Measurements from ENCODE around the gene COL27A1.

The COL27A1 gene

DNA sequence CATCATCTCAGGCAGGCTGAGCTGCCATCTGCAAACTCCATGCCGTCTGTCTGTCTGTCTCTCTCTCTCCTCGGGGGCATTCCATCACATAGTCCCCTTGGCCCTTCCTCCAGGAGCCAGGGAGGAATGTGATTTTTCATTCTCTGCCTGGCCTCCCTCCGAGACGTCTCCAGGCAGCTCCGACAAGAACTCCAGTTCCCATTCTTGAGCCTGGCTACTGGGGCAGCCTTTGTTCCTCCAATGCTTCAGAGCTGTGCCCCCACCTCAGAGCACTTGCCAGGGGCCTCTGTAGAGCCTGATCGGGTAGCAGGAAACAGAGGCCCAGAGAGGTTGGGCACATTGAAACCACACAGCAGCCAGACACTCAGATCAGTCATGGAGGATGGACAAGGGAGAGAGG, 74.0 kb downstream of the COL27A1 start:
- no peak for DNase-seq

DNA sequence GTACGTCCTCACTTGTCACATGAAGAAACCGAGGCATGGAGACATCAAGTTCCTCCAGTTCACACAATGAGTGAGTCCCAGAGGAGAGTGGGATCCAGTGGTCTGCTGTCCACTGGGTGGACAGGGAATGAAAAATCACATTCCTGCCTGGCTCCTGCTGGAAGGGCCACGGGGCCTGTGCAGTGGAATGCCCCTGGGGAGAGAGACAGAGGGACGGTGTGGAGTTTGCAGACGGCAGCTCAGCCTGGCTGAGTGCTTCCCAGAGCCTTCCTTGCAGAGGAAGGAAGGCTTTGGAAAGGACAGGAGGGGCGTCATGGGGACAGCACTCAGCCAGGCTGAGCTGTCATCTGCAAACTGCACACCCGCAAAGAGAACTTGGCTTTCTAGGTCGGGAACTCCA, 74.7 kb downstream of the COL27A1 start:
- no peak for DNase-seq

DNA sequence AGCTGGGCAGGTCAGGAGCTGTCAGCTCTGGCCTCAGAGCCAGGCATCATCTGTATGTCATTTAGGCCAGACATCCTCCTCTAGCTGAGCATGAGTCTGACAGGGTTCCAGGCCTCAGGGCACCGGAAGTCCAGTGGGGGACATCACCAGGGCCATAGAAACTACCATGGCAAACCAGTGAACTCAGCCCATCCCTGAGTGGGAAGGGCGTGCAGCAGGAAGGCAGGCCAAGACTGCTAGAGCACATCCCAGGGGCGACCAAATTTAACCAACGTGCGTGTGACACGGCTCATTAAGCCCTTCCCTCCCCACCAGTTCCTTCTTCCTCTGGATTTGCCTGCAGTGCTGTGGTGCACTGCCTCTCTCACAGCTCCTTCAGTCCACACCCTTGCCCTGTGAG, 75.9 kb downstream of the COL27A1 start:
- DNase-seq: no peak

DNA sequence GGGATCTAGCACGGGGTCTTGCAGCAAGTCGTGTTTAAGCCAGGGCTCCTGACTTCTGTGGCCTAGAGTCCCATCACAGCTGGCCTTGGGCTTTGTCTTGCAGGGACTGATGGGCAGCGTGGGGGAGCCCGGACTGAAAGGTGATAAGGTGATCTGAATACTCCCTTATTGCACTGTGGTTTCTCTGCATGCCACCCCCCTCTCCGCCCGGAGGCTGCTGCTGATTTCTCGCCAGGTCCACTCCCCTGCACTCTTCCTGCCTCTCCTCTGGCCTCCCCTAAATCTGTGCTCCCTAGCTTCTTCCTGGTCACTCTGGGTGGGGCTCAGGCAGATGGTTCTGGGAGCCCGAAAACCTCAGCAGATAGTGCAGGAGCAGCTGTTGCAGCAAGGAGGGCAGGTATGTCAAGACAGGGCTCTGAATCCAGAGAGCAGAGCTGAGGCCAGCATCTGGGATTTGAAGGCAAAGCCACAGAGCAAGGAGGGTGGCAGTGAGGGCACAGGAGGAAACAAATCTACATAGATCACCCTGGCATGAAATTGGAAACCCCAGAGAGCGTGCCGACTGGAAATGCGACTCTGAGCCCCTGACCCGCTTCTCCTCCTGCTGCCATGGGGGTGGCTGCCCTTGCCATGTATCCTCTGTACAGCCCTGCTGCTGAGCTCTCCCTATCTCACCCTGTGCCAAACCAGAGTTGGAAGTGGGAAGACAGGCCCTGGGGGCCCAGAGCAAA, 76.5 kb downstream of the COL27A1 start:
- no peak for DNase-seq

DNA sequence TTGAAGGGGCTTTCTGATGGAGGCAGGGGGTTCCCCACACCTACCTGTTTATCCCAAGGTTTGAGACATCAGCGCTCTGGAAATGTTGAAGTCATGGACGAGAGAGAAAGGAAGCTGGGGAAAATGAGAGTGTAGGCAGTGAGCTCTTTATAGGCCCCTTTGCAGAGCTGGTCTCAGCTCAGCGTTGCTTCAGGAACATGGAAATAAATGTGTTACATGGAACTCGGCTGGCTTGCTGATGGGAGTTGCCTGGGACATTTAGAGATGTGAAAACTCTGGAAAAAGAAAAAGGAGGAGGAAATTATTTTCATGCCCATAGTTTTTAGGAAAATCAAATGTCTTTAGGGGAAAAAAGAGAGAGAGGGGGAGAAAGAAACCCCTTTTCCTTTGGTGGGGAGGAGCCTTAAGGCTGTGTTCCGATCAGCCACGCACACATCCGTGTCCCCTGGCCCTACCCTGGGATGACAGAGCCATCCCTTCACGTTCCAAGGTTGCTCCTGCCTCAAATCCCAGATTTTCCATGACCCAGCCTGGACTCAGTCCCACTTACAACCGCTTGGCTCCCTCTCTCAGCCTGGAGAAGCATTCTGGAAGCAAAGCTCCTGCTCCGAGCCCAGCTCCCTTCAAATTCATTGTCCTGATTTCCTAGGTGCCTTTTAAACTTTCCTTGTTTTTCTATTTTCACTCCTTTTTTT, 78.3 kb downstream of the COL27A1 start:
- no peak for DNase-seq

DNA sequence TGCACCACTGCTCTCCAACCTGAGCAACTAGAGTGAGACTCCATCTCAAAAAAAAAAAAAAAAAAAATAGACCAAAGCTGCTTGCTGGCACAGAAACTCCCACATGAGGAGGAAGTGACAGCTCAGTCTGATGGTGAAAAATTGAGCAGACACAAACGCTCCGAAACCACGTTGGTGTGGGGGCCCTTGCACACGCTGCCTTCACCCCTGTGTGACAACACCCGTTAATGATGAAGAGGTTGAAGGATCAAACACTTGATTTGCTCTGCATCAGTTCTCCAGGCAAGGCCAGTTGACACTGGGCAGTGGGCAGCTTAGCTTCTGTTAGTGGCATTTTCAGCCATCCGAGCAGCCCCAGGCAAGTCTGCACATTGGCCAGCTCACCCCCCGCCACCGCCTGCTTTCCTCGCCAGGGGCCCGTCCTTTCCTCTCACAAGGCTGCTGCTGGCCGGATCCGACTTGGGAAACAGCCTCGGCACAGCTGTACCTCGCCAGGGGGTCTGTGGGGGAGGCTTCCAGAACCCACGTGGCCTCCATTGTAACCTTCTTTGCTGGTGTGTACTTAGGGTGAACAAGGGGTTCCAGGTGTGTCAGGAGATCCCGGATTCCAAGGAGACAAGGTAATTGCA, 79.8 kb downstream of the COL27A1 start:
- DNase-seq: no peak

DNA sequence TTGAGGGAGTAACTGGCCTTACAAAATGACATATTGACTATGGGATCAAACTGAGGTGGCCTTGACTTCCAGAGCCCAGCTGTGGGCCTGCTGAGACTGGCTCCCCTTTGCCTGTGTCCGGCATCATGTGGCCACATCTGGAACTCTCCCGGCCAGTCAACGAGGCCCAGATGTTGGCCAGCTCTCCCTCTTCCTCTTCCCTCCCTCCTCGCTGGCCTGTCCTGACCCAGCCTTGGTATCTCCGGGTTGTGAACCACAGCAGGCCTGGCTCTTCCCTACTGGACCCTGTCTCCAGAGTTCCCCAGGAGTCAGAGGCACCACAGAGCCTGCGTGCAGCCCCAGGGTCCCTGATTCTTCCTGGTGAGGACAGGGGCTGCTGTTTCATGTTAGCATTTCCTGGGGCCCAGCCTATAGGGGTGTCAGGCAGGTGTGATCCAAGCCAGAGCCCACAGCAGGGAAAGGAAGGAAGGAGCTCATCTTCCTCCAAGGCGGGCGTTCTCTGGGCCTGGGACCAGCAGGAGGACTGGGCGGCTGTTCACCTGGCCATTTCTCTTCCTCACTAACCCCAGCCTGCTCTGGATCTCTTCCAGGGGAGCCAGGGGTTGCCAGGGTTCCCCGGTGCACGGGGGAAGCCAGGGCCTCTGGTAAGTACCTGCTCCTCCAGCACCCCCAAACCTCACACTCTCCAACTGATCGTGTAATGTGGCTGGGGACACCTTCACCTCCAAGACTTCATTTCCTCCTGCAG, 81.2 kb downstream of the COL27A1 start:
- DNase-seq: no peak

DNA sequence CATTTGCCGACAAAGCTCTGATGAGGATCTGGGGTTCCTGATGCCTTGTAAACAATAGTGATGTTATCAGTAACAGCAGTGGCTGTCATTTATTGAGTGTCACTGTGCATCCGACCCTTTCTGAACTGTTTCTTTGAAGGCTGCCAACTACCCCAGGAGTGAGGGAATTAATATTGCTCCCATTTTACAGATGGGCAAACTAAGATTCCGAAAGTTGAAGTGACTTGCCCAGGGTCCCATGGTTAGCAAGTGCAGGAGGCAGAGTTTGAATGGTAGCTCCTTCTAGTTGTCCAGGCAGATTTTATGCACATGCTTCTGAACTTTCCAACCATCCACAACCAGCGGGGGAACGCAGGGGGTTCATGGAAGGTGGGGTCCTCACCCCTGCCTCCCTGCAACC, 81.9 kb downstream of the COL27A1 start:
- no peak for DNase-seq

DNA sequence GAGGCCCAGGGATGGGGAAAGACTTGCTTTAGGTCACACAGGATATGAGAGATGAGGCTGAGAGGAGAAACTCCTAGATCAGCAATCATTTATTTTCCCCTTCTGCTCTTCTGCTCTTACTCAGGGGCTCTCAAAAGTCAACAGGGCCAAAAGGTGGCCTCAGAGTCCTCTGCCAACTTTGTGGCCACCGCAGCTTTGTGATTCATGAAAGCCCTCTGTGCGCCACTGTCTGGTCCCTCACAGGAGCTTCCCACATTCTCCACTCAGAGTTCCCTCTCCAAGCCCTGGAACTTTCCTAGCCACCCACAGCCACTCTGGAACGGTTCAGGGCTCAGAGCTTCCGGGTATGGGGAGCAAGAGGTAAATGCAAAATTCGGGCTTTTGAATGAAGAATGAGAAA, 82.4 kb downstream of the COL27A1 start:
- DNase-seq: no peak

DNA sequence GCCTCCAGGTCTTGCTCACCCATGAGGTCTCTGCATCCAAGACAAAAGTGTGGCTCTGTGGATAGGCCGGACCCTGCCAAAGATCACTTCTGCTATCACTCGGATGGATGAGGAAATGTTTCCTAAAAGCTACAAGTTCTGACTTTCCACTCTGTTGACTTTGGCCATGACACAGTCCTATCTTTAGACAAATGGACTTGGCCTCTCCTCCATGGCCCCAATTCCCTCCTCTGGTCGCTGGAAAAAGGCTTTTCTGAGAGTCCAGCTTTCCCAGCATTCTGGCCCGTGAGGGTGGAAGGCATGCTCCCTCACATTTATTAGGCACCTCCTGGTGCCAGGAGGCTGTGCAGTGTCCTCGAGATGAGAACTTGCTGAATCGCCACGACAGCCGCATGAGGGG, 83.1 kb downstream of the COL27A1 start:
- DNase-seq: no peak

DNA sequence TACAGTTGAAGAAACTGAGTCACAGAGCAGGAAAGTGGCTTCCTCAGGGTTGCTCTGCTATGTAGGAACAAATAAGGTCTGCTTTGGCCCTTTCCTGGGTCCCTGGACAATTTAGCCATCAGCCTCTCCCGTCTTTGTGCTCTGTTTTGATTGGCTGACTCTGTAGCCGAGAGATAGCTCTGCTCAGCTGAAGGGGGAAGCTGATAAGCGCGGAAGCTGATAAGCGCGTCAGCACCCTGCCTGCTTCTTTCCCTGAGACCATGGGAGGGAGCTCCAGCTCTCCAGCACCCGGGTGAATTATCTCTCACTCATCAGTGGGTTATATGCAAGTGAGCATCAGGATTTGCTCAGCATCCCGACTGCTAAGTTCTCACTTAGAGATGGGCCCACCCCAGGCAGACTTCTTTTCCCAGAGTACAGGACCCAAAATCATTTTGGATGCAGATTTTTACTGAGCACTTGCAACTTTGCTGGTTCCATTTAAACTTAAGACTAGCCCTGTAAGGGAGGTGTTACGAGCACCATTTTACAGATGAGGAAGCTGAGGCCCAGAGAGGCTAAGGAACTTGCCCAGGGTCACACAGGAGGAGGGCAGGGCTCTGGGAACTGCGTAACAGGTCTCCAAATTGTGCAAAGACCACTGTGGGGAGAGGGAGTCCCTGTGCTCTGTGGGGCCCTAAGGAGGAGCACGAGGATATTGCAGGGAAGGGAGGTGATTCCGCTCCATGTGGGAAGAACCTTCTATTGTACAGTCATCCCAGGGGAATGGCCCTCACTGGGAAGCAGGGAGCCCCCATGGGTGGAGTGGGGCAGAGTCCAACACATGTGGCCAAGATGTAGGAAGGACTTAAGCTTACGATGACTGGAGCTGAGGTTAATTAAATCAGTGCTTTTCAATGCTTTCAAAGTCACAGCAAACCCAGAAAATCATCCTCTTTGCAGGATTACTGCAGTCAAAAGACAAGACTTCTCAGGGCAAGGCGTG, 83.8 kb downstream of the COL27A1 start:
- no peak for DNase-seq

DNA sequence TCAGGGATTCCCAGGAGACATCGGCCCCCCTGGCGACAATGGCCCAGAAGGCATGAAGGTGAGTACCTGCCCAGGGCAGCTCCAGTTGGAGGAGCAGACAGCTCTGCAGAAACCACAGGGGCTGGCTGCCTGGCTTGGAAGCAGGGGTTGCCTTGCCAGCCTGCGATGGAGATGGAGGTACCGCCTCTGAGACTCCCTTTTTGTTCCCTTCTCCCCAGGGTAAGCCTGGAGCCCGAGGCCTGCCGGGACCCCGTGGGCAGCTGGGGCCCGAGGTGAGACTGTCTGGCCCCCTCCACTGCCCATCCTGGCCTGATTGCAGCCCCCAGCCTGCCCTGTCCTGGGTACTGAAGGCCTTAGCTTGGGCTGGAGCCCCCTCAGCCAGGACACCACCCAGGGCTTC, 84.9 kb downstream of the COL27A1 start:
- DNase-seq: no peak

DNA sequence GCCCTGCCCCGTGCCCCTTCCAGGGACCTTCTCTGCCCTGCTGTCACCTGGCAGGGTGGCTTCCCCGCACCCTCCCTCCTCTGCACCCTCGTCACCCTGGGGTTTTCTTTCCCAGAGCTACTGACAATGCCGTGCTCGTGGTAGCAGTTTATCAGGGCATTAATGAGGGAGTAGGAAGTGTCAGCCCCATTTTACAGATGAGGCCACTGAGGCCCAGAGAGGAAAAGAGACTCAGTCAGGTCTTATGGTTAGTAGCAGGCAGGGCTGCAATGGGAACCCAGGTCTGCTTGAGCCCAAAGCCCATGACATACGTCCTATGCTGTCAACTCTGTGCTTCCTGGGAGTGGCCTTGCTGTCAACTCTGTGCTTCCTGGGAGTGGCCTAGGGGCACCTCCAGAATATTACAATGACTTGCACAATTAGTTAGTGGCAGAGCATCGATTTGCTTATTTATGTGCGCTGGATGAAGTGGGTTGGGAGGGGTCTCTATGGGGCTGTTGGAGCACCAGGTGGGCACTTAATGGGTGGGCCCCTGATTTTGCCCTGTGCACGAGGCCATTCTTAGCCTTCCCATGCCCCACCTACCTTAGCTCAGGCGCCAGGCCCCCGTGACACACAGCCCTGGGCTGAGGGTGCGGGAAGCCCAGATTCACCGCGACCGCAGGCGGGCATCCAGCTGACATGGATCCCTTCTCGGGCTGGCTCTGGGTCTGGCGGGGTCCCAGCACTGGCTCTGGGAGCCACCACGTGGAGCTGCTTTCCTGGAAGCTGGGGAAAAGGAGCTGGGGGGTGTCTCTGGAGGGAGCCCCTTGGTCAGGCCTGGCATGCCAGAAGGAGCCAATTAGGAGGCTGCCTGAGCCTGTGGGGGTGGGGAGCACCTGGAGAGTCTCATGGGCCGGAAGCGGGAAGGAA, 85.6 kb downstream of the COL27A1 start:
- no peak for DNase-seq

DNA sequence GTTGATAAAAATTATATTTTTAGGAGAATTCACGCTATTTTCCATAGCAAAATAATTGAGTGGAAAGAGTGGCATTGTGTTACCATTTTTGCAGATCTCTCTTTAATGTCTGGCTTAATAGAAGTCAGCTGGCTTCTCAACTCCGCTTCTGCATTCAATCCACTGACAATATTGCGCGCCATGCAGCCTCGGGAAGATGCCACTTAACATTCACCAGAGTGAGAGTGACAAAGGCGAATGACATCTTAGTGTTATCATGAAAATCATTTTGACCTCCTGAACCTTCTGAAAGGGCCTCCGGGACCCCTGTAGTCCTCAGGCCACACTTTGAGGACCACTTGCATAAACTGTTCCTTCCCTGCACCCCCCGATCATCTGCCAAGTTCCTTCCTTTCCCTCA, 87.5 kb downstream of the COL27A1 start:
- DNase-seq: no peak

DNA sequence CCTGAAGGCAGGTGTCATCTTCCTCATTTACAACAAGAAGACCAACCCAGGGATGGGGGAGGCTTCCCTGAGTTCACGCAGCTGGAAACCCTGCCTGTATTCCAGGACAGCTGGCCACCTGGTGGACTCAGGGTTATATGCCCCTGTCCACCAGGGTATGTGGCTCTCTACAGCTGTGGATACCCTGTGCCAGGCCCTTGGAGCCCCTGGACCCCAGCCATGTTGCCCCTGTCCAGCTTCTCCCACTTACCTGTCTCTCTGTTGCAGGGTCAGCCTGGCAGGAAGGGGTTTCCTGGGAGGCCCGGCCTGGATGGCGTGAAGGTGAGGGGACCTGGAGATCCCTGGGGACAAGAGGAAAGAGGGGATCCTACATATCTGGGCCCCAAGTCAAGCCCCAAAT, 87.9 kb downstream of the COL27A1 start:
- no peak for DNase-seq

DNA sequence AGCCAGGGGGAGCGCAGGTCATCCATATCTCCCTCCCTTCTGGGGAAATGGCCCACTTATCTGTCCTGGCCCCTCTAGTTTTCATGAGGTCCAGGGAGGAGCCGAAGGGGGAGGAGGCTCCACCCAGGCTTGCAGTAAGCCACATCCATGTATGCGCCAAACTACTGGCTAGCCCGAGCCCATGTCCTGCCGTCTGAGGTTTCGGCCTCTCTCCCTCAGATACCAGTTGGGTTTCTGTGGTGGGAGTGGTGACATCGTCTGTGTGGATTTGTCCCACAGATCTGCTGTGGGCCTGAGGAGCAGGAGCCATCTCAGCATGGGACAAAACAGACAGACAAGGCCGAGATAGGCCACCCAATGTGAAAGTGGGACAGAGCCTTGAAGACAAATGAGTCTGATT, 89.2 kb downstream of the COL27A1 start:
- DNase-seq: no peak

DNA sequence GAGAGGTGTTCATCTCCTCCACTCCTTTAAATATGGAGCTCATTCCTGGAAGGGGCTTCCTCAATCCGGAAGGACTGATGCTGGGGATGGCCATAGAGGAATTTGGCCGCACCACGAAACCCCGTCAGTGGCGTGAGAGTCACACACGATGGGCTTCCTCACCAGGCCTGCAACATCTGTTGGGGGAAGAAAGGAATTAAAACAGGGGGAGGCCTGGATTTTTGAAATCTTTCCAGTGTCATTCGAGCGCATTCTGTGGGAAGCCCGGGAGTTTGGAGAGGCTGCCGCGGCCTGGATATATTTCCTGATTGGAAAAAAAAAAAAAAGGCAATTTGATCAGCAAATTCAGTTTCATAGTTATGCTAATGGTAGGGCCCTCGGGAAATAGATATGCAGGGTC, 91.2 kb downstream of the COL27A1 start:
- DNase-seq: no peak

DNA sequence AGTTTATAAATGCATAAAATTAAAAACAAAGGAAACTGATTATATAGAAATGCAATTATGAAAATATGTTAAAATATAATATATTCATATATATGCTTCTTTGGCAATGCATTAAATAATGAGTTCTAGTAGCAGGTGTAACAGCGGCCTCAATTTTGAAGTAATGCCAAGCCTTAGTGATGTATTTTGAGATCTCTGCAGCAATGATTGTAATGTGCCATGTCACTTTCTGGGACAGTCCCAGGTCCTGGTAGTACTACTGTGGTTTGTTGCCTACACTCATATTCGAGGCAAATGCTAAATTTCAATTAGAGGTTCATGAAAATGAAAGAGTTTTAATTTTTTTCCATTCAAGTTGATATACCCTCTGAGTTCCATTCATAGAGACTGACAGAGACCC, 91.7 kb downstream of the COL27A1 start:
- DNase-seq: no peak

DNA sequence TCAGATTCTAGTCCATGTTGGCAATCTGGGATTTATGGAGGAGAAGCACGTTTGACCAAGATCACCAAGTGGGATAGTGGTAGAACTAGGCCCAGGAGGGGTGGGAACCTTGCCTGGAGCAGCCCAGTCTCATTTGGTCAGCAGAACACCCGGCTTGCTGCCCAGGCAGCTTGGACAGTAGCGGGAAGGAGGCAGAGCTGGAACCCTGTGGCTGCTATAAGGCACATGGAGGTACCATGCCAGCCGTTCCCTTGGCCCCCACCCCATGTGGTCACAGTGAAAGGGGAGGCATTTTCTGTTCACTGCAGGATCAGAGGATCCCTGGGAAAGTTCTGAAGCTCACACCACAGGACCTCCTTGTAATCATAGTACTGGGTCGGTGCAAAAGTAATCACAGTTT, 92.2 kb downstream of the COL27A1 start:
- DNase-seq: no peak

DNA sequence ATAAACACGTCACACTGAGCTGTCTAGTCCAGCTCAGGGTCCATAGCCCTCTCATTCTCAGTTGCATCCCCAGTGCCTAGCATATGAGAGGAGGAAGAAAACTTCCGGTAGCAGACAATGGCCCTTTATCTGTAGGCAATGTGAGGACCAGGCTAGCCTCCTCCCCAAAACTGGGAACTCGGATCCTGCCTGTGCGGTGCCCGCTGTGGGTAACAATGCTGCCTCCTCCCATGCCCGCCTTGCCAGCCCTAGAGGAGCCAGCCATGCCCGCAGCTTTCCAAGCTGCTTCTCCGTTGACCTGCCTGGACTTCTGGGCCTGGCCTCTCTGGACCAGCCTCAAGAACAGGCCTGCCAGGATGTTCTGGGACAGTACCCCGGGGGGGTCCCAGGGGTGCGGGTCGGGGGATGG, 93.0 kb downstream of the COL27A1 start:
- no peak for DNase-seq

All from bone marrow (tissue), 2 donors.